Dermis microvascular lymphatic vessel endothelial cell (primary cell): Measurements from ENCODE around the gene CCR1. TPM values are rescaled to one million over a fixed set of nuclear protein-coding genes. Genes with fewer than 3 reads are reported as not detected.
"Not testable (repeated sequence)": the region's sequence is repeated elsewhere in the genome, so short reads cannot be mapped to it uniquely, and the experiment has no call there.

Experiments used
- DNase-seq, 2 donors: peaks; one replicate each; pipeline versions ENCODE4 v3.0.0 to v3.0.0-alpha.2; 2010; ENCODE audit warnings: low read depth in 2 of 2
- total RNA-seq: library from RNA; depleted of rRNA; stranded (reverse); fragments of >200 nt; gene quantifications from 2 replicates; pipeline ENCODE4 v1.2.1, GENCODE V29; 2014

Gene CCR1
- total RNA-seq, 1 donor from 2014 or later, result not detected

DNA sequence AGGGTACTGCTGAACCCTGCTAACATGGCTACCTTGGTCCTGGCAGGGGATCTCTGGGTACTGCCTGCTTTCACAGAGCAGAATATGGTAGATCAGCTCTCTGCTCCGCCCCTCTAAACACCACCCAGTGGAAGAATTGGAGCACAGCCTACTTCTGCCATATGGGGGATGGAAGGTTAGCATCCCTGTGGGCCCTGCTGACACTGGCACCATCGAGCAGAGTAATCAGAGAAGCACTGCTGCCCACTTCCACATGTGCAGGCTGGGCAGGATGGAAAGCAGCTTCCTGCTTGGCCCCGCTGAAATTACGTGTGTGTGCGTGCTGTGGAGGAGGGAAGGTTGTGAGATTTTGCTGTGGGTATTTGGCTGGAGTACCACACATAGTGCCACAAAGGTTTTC lies 24.8 kb downstream of the CCR1 start:
- DNase-seq, result no peak

GRCh38 chr3:46168583-46169345 lies 39.3 kb downstream of the CCR1 start:
- no peak for DNase-seq

DNA sequence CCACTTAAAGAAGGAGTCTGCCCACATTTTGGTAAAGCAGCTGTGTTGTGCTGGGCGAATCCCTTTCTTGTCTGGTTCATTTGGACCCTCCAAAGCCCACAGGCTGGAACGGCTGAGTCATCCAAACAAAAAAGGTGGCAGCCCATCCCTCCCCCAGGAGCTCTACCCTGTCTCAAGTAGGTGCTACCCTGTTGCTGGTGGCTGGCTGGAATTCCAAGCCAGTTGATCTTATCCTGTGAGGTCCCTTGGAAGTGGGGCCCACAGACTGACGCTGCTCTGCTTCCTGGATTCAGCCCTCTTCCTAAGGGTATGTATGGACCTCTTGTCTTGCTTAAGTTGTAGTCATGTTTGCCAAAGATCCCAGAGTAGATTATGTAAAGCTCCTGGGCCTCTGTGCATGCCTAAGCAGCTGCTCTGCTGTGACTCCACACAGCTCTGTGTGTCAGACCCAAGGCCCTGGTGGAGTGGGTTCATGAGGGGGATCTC lies 44.5 kb downstream of the CCR1 start:
- DNase-seq, result no peak

- no peak for DNase-seq
Observed at GRCh38 chr3:46162975-46163555, 45.0 kb downstream of the CCR1 start.

GRCh38 chr3:46157685-46158084 lies 50.4 kb downstream of the CCR1 start:
- DNase-seq, result not testable (repeated sequence)

DNA sequence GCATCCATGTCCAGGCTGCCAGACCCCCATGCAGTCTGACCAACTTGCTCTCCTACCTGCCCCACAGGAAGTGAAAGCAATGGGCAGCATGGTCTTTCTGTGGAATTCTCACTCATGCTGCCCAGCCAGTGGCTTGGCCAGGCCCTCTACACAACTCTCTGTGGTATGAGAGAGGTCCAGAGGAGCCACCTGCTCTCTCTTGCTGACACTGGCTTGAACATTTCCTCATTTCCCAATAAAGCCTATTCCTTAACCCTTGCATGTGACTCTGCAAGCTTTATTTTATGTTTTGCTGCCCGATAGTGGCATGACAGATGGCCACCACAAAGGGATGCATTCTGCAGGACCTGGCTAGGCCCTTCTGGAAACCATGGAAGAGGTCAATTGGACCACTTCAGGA lies 53.8 kb downstream of the CCR1 start:
- DNase-seq, result no peak

Other genes starting within 250 kb of the CCR1 start
- 8.3 and 14.4 TPM in 2 replicates for gene FYCO1, start 212.5 kb downstream of the CCR1 start, total RNA-seq
- not detected in 2 replicates for gene XCR1, start 180.8 kb downstream of the CCR1 start, total RNA-seq
- gene CCR3, start 34.1 kb upstream of the CCR1 start, total RNA-seq, result not detected in 2 replicates
- gene CCR2, start 145.8 kb upstream of the CCR1 start, total RNA-seq, result not detected in 2 replicates
- not detected in 2 replicates for gene CCR5, start 162.6 kb upstream of the CCR1 start, total RNA-seq
- gene CCRL2, start 198.9 kb upstream of the CCR1 start, total RNA-seq, result 1.3 TPM in 2 replicates